Panc1 (cell line): Measurements from ENCODE around the gene ST8SIA6.

ENCODE experiments used
- CTCF ChIP-seq: fragments of 450-650 bp; IDR thresholded peaks from 2 replicates; pipeline ENCODE4 v1.5.1; 2017; ENCODE audit warnings: mild to moderate bottlenecking
- POLR2AphosphoS5 ChIP-seq: IDR thresholded peaks from 2 replicates; pipeline ENCODE4 v1.6.1; 2012; ENCODE audit warnings: mild to moderate bottlenecking, low read depth, low read length, moderate library complexity
- TF ChIP-seq, protein P1 (sequence below), 2 experiments: IDR thresholded peaks; 2 replicates each; pipeline ENCODE4 v1.6.1; 2011 to 2012; ENCODE audit warnings: low read depth in 2 of 2, control low read depth in 1 of 2, low read length in 1 of 2, mild to moderate bottlenecking in 1 of 2, moderate library complexity in 1 of 2; ENCODE audit not compliant: insufficient read depth in 1 of 2

- no peak for TF ChIP-seq CTCF
- TF ChIP-seq, protein P1, sequence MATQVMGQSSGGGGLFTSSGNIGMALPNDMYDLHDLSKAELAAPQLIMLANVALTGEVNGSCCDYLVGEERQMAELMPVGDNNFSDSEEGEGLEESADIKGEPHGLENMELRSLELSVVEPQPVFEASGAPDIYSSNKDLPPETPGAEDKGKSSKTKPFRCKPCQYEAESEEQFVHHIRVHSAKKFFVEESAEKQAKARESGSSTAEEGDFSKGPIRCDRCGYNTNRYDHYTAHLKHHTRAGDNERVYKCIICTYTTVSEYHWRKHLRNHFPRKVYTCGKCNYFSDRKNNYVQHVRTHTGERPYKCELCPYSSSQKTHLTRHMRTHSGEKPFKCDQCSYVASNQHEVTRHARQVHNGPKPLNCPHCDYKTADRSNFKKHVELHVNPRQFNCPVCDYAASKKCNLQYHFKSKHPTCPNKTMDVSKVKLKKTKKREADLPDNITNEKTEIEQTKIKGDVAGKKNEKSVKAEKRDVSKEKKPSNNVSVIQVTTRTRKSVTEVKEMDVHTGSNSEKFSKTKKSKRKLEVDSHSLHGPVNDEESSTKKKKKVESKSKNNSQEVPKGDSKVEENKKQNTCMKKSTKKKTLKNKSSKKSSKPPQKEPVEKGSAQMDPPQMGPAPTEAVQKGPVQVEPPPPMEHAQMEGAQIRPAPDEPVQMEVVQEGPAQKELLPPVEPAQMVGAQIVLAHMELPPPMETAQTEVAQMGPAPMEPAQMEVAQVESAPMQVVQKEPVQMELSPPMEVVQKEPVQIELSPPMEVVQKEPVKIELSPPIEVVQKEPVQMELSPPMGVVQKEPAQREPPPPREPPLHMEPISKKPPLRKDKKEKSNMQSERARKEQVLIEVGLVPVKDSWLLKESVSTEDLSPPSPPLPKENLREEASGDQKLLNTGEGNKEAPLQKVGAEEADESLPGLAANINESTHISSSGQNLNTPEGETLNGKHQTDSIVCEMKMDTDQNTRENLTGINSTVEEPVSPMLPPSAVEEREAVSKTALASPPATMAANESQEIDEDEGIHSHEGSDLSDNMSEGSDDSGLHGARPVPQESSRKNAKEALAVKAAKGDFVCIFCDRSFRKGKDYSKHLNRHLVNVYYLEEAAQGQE (IDR thresholded peaks at IDR 0.05; ENCODE audit: insufficient read depth in 1 of 2, low read depth in 2 of 2, low read length in 1 of 2): no peak
- TF ChIP-seq POLR2AphosphoS5: no peak
Observed at GRCh38 chr10:17453035-17453372, 1.4 kb downstream of the ST8SIA6 start.
